ENCODE results near the gene SLFN13. TPM values are rescaled to one million over a fixed set of nuclear protein-coding genes. Genes with fewer than 3 reads are reported as not detected.

SLFN13 gene
- total RNA-seq, 1 experiment from 2014 or later, result 19.7 TPM

DNA sequence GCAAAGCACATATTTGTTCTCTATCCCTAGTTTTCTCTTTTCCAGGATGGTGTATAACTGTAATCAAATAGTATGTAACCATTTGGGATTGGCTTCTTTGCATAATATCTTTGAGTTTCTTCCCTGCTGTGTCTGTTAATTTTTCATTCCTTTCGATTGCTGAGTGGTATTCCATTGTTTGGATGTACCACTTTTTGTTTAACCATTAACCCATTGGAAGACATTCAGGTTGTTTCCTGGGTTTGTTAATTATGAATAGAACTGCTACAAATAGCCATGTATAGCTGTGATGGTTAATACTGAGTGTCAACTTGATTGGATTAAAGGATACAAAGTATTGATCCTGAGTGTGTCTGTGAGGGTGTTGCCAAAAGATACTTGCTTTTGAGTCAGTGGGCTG, 4.6 kb upstream of the SLFN13 start:
- Mint-ChIP-seq H3K27ac (no peak overlapping the region), H3K27me3 (ENCODE audit: low read depth) (peaks cover 99% of the 10 kb centered on the region), H3K36me3 (no peaks in the 10 kb centered on the region), H3K9me3 (peaks cover 14% of the 10 kb centered on the region), H3K4me1 (peaks cover 8% of the 10 kb centered on the region), H3K4me3 (no peak overlapping the region)
- TF ChIP-seq, protein P1, sequence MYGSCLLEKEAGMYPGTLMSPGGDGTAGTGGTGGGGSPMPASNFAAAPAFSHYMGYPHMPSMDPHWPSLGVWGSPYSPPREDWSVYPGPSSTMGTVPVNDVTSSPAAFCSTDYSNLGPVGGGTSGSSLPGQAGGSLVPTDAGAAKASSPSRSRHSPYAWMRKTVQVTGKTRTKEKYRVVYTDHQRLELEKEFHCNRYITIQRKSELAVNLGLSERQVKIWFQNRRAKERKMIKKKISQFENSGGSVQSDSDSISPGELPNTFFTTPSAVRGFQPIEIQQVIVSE (CRISPR knock-in tag; IDR thresholded peaks at IDR 0.05; ENCODE audit: borderline replicate concordance), result no peak
- TF ChIP-seq, protein P2, sequence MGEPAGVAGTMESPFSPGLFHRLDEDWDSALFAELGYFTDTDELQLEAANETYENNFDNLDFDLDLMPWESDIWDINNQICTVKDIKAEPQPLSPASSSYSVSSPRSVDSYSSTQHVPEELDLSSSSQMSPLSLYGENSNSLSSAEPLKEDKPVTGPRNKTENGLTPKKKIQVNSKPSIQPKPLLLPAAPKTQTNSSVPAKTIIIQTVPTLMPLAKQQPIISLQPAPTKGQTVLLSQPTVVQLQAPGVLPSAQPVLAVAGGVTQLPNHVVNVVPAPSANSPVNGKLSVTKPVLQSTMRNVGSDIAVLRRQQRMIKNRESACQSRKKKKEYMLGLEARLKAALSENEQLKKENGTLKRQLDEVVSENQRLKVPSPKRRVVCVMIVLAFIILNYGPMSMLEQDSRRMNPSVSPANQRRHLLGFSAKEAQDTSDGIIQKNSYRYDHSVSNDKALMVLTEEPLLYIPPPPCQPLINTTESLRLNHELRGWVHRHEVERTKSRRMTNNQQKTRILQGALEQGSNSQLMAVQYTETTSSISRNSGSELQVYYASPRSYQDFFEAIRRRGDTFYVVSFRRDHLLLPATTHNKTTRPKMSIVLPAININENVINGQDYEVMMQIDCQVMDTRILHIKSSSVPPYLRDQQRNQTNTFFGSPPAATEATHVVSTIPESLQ (CRISPR knock-in tag; IDR thresholded peaks at IDR 0.05), result no peak
- TF ChIP-seq FOXK1 (CRISPR knock-in tag; IDR thresholded peaks at IDR 0.05), result no peak
- TF ChIP-seq, protein P3, sequence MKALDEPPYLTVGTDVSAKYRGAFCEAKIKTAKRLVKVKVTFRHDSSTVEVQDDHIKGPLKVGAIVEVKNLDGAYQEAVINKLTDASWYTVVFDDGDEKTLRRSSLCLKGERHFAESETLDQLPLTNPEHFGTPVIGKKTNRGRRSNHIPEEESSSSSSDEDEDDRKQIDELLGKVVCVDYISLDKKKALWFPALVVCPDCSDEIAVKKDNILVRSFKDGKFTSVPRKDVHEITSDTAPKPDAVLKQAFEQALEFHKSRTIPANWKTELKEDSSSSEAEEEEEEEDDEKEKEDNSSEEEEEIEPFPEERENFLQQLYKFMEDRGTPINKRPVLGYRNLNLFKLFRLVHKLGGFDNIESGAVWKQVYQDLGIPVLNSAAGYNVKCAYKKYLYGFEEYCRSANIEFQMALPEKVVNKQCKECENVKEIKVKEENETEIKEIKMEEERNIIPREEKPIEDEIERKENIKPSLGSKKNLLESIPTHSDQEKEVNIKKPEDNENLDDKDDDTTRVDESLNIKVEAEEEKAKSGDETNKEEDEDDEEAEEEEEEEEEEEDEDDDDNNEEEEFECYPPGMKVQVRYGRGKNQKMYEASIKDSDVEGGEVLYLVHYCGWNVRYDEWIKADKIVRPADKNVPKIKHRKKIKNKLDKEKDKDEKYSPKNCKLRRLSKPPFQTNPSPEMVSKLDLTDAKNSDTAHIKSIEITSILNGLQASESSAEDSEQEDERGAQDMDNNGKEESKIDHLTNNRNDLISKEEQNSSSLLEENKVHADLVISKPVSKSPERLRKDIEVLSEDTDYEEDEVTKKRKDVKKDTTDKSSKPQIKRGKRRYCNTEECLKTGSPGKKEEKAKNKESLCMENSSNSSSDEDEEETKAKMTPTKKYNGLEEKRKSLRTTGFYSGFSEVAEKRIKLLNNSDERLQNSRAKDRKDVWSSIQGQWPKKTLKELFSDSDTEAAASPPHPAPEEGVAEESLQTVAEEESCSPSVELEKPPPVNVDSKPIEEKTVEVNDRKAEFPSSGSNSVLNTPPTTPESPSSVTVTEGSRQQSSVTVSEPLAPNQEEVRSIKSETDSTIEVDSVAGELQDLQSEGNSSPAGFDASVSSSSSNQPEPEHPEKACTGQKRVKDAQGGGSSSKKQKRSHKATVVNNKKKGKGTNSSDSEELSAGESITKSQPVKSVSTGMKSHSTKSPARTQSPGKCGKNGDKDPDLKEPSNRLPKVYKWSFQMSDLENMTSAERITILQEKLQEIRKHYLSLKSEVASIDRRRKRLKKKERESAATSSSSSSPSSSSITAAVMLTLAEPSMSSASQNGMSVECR (CRISPR knock-in tag; IDR thresholded peaks at IDR 0.05; ENCODE audit: borderline replicate concordance), result no peak
- no peak for TF ChIP-seq GRHL2 (CRISPR knock-in tag; IDR thresholded peaks at IDR 0.05; ENCODE audit: insufficient replicate concordance, severe bottlenecking)
- TF ChIP-seq, protein P4, sequence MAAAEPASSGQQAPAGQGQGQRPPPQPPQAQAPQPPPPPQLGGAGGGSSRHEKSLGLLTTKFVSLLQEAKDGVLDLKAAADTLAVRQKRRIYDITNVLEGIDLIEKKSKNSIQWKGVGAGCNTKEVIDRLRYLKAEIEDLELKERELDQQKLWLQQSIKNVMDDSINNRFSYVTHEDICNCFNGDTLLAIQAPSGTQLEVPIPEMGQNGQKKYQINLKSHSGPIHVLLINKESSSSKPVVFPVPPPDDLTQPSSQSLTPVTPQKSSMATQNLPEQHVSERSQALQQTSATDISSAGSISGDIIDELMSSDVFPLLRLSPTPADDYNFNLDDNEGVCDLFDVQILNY (CRISPR knock-in tag; IDR thresholded peaks at IDR 0.05), result no peak
- no peak for TF ChIP-seq IRF2 (CRISPR knock-in tag; IDR thresholded peaks at IDR 0.05; ENCODE audit: borderline replicate concordance, low read depth)
- no peak for TF ChIP-seq EMX1 (CRISPR knock-in tag; IDR thresholded peaks at IDR 0.05)
- no peak for TF ChIP-seq SOX15 (CRISPR knock-in tag; IDR thresholded peaks at IDR 0.05)
- TF ChIP-seq, protein P5, sequence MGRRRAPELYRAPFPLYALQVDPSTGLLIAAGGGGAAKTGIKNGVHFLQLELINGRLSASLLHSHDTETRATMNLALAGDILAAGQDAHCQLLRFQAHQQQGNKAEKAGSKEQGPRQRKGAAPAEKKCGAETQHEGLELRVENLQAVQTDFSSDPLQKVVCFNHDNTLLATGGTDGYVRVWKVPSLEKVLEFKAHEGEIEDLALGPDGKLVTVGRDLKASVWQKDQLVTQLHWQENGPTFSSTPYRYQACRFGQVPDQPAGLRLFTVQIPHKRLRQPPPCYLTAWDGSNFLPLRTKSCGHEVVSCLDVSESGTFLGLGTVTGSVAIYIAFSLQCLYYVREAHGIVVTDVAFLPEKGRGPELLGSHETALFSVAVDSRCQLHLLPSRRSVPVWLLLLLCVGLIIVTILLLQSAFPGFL (CRISPR knock-in tag; IDR thresholded peaks at IDR 0.05; ENCODE audit: borderline replicate concordance), result no peak
- TF ChIP-seq MYBL2 (CRISPR knock-in tag; IDR thresholded peaks at IDR 0.05), result no peak
- TF ChIP-seq PRRX2 (CRISPR knock-in tag; IDR thresholded peaks at IDR 0.05), result no peak
- no peak for TF ChIP-seq RORB (CRISPR knock-in tag; IDR thresholded peaks at IDR 0.05)
- TF ChIP-seq TEAD4 (CRISPR knock-in tag; IDR thresholded peaks at IDR 0.05), result no peak
- no peak for TF ChIP-seq ZBTB21 (CRISPR knock-in tag; IDR thresholded peaks at IDR 0.05; ENCODE audit: borderline replicate concordance)
- TF ChIP-seq GABPB1 (CRISPR knock-in tag; IDR thresholded peaks at IDR 0.05), result no peak
- TF ChIP-seq, protein P6, sequence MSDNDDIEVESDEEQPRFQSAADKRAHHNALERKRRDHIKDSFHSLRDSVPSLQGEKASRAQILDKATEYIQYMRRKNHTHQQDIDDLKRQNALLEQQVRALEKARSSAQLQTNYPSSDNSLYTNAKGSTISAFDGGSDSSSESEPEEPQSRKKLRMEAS (CRISPR knock-in tag; IDR thresholded peaks at IDR 0.05), result no peak
- POLR2A ChIA-PET, result no interaction called here
- DNase-seq (ENCODE audit: low spot score), result no peak
- no peak for ATAC-seq
- CTCF ChIA-PET, result no interaction called here
